Ovary (tissue), 9 donors: Measurements from ENCODE around the gene DNAH9. TPM values are rescaled to one million over a fixed set of nuclear protein-coding genes. Genes with fewer than 3 reads are reported as not detected.

Source experiments
- DNase-seq, 5 donors: peaks; one replicate each; pipeline ENCODE4 v3.0.0-alpha.2; 2019 to 2020
- H3K27ac ChIP-seq, 2 donors: fragments of 200-600 bp; one replicate each; pipeline versions ENCODE4 v1.5.1 to v1.8.0; 2019 to 2022
- H3K27me3 ChIP-seq: fragments of 200-600 bp; one replicate; pipeline ENCODE4 v1.8.0; 2022
- H3K36me3 ChIP-seq: fragments of 200-600 bp; sonication (generic); one replicate; pipeline ENCODE4 v1.5.1; 2019
- H3K4me1 ChIP-seq: one replicate; pipeline ENCODE4 v1.8.1; 2013; ENCODE audit warnings: mild to moderate bottlenecking, moderate library complexity; ENCODE audit not compliant: insufficient read depth
- H3K4me3 ChIP-seq: fragments of 200-600 bp; sonication (generic); one replicate; pipeline ENCODE4 v1.5.1; 2017
- H3K9me3 ChIP-seq, 2 donors: fragments of 200-600 bp in 1 of 2; sonication (generic) in 1 of 2; one replicate each; pipeline versions ENCODE4 v1.5.1 to v1.8.1; 2013 to 2019; ENCODE audit warnings: mild to moderate bottlenecking in 1 of 2, moderate library complexity in 1 of 2
- EP300 ChIP-seq: sonication (generic); formaldehyde crosslinking; IDR thresholded peaks from one replicate; pipeline ENCODE4 v1.6.1; 2017; ENCODE audit warnings: antibody characterized with exemption
- POLR2A ChIP-seq: fragments of 450-650 bp; IDR thresholded peaks from one replicate; pipeline ENCODE4 v1.6.1; 2017; ENCODE audit warnings: antibody characterized with exemption, mild to moderate bottlenecking, moderate library complexity
- WGBS, 3 donors: extraction: QIAGEN DNeasy Blood & Tissue Kit in 1 of 3; methylation state at CpG; one replicate each; pipeline versions ENCODE4 v1.1.5 to v1.1.7; 2013 to 2017; 5-methylcytosine and 5-hydroxymethylcytosine counted together
- intact Hi-C, 4 donors: fragments of 100-400 bp; cut with DNase I; formaldehyde crosslinking; loops; one replicate each; pipeline versions ENCODE4 v1.11.0 to v1.15.1; 2022 to 2023
- polyA plus RNA-seq, 2 donors: library from polyadenylated mRNA; stranded (reverse); fragments of 200-250 nt in 1 of 2; fragments of 350-450 nt in 1 of 2; fragmentation: Illumina TruSeq in 1 of 2; extraction: RNeasy Lipid Tissue Mini Kit (QIAGEN cat#74804) in 1 of 2; gene quantifications; one replicate each; pipeline ENCODE4 v1.2.3, GENCODE V29; 2013 to 2014
- total RNA-seq, 7 donors: library from RNA; depleted of rRNA in 2 of 7; stranded (reverse); fragments of >200 nt in 2 of 7; fragmentation: NEBNext Ultra II Directional in 3 of 7; extraction: Animal tissue kit (Norgen Biotek cat#: 25700) in 3 of 7; gene quantifications; one replicate each; pipeline versions ENCODE4 v1.1.0 to v1.2.4, GENCODE V29; 2016 to 2023
- TF ChIP-seq, protein P1 (sequence below), 3 donors: fragments of 450-650 bp in 2 of 3; fragments of 200-600 bp in 1 of 3; IDR thresholded peaks; one replicate each; pipeline versions ENCODE4 v1.5.1 to v1.8.0; 2016 to 2022; ENCODE audit warnings: antibody characterized with exemption in 3 of 3, mild to moderate bottlenecking in 1 of 3
- donor health status: DM: no; HTN: no; CAD: no; lungs with moderate emphysema.
- donor health status: DM: no; HTN: no; CAD: no.
- donor health status: Bipolar disorder and iron deficiency.
- donor health status: DM: yes; HTN: yes; CAD: no.
- donor health status: DM: no; HTN: no; CAD: no.
- donor health status: DM: yes; HTN: yes; CAD: no.

The DNAH9 gene
- total and polyA plus RNA-seq, 9 donors, result 1.4 to 43.7 (median 3.4) TPM

DNA sequence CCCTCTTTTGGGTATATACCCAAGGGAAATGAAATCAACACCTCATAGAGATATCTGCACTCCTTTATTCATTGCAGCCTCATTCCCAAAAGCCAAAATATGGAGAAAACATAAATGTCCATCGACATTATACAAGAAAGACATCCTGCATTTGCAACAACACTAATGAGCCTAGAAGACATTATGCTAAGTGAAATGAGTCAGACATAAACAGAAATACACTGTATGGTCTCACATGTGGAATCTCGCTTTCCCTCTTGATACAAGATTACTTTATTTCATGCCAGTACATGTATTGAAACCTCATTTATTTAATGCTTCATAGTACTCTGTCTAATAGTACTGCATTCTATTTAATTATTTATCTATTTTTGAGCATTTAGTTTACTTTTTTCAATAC is 241.8 kb downstream of the DNAH9 start:
- H3K4me3 ChIP-seq, result no peak overlapping the region
- no peaks in the 10 kb centered on the region for H3K36me3 ChIP-seq
- intact Hi-C loops, result no loop called here
- no peaks in the 10 kb centered on the region for H3K4me1 ChIP-seq
- no peaks in the 10 kb centered on the region for H3K9me3 ChIP-seq
- WGBS, 3 donors, result 91 to 95% (median 91%) methylated on average over 2 of the region's 2 CpGs
- H3K27ac ChIP-seq, result no peak overlapping the region
- no peak for DNase-seq
- H3K27me3 ChIP-seq, result no peaks in the 10 kb centered on the region
- TF ChIP-seq POLR2A (no peak), EP300 (no peak)
- TF ChIP-seq, protein P1, sequence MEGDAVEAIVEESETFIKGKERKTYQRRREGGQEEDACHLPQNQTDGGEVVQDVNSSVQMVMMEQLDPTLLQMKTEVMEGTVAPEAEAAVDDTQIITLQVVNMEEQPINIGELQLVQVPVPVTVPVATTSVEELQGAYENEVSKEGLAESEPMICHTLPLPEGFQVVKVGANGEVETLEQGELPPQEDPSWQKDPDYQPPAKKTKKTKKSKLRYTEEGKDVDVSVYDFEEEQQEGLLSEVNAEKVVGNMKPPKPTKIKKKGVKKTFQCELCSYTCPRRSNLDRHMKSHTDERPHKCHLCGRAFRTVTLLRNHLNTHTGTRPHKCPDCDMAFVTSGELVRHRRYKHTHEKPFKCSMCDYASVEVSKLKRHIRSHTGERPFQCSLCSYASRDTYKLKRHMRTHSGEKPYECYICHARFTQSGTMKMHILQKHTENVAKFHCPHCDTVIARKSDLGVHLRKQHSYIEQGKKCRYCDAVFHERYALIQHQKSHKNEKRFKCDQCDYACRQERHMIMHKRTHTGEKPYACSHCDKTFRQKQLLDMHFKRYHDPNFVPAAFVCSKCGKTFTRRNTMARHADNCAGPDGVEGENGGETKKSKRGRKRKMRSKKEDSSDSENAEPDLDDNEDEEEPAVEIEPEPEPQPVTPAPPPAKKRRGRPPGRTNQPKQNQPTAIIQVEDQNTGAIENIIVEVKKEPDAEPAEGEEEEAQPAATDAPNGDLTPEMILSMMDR (IDR thresholded peaks at IDR 0.05), result no peak

DNA sequence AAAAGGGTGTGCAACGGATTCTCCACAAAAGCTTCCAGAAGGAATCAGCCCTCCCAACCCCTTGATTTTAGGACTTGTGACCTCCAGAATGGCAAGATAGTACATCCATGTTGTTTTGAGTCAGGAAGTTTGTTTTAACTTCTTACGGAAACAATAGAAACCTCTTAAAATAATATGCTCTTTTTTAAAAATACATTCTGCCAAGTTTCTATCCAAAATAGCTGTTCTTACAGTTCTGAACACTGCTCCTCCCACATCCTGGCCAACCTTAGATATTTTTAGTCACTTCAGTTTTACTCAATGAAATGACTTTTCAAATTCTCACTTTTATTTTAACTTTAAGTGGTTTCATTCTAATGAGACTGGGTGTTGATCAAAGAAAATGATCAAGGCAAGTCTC is 242.6 kb downstream of the DNAH9 start:
- Histone ChIP-seq H3K27ac (no peak overlapping the region), H3K4me3 (no peak overlapping the region), H3K27me3 (no peaks in the 10 kb centered on the region), H3K9me3 (no peaks in the 10 kb centered on the region), H3K36me3 (no peaks in the 10 kb centered on the region), H3K4me1 (no peaks in the 10 kb centered on the region)
- TF ChIP-seq EP300, result no peak
- TF ChIP-seq POLR2A, result no peak
- TF ChIP-seq, protein P1 (IDR thresholded peaks at IDR 0.05), result no peak
- no peak for DNase-seq
- intact Hi-C loops, result no loop called here
- 3 to 5% (median 3%) methylated on average over 2 of the region's 2 CpGs for WGBS, 3 donors

DNA sequence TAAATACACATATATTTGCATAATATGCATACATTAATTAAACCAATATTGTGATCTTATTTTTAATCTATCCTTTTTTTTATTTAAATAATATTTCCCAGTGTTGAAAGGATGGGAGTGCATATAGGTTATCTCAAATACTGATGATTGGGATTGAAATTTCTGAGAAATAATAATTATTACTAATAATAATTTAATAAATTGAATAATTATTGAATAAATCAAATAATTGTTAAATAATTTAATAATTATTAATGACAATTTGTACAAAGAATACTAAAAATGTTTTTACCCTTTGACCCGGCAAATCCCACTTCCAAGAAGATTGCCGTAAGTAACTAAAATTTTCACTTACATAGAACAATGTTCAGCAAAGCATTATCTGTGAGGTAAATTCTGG is 250.1 kb downstream of the DNAH9 start:
- TF ChIP-seq, protein P1 (IDR thresholded peaks at IDR 0.05), result no peak
- TF ChIP-seq EP300 (no peak), POLR2A (no peak)
- intact Hi-C loops, result no loop called here
- WGBS, 3 donors, result 50 to 73% (median 67%) methylated on average over 2 of the region's 2 CpGs
- no peaks in the 10 kb centered on the region for H3K36me3 ChIP-seq
- no peak overlapping the region for H3K27ac ChIP-seq
- H3K27me3 ChIP-seq, result no peaks in the 10 kb centered on the region
- H3K9me3 ChIP-seq, result no peaks in the 10 kb centered on the region
- DNase-seq, result no peak
- no peak overlapping the region for H3K4me3 ChIP-seq
- no peaks in the 10 kb centered on the region for H3K4me1 ChIP-seq

DNA sequence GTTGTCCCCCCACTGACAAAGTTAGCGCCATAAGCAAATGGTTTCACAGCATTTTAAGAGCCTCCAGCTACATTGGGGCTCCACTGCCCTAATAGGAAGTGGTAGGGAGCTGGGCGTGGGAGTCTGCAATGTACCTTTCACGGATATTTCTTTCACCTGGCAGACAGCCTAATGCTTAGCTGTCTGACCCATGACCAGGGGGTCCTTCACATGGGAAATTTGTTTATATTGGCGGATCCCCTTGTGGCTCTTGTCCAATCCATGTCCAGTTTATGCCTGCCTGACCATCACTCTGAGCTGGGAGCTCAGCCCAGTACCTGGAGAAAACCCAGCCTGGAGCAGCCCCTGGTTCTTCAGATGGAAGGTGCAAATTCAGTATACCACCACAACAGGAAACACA is 254.0 kb downstream of the DNAH9 start:
- no peak for DNase-seq
- no peak overlapping the region for H3K4me3 ChIP-seq
- intact Hi-C loops, result no loop called here
- H3K27me3 ChIP-seq, result no peaks in the 10 kb centered on the region
- no peaks in the 10 kb centered on the region for H3K36me3 ChIP-seq
- H3K4me1 ChIP-seq, result no peaks in the 10 kb centered on the region
- 57 to 68% (median 58%) methylated on average over 4 of the region's 4 CpGs for WGBS, 3 donors
- no peak overlapping the region for H3K27ac ChIP-seq
- H3K9me3 ChIP-seq, result no peaks in the 10 kb centered on the region
- TF ChIP-seq EP300 (no peak), POLR2A (no peak)
- TF ChIP-seq, protein P1 (IDR thresholded peaks at IDR 0.05), result no peak

DNA sequence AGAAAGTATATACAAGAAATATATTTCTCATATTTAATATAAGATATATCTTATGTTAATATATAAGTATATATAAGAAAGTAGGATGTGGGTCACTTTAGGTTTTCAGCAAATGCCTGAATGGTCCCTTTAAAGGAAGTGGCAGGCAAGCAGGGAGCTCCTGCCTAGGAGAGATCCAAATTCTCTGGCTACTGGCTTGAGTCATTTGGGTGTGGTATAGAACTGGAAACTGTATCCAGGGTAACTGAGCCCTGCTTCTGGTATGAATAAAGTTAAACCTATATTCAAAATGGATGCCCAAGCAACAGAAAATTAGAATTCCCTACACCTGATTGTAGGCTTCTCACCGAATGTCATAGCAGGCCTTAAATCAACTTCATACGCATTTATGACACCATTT is 254.6 kb downstream of the DNAH9 start:
- Histone ChIP-seq H3K27me3 (no peaks in the 10 kb centered on the region), H3K4me1 (no peaks in the 10 kb centered on the region), H3K27ac (no peak overlapping the region), H3K9me3 (no peaks in the 10 kb centered on the region), H3K4me3 (no peak overlapping the region), H3K36me3 (no peaks in the 10 kb centered on the region)
- TF ChIP-seq, protein P1 (IDR thresholded peaks at IDR 0.05), result no peak
- TF ChIP-seq EP300 (no peak), POLR2A (no peak)
- intact Hi-C loops, result no loop called here
- 75 to 78% (median 77%) methylated on average over 2 of the region's 2 CpGs for WGBS, 3 donors
- no peak for DNase-seq
